ENCODE results near the gene PPM1B.
"Not testable (repeated sequence)": the region's sequence is repeated elsewhere in the genome, so short reads cannot be mapped to it uniquely, and the experiment has no call there.

PPM1B gene

GRCh38 chr2:44254023-44254422 is 85.3 kb downstream of the PPM1B start:
- ATAC-seq (no peak), DNase-seq (no peak)

- not testable (repeated sequence) for ATAC-seq, DNase-seq
These were observed 87.0 kb downstream of the PPM1B start for GRCh38 chr2:44255704-44256103.

DNA sequence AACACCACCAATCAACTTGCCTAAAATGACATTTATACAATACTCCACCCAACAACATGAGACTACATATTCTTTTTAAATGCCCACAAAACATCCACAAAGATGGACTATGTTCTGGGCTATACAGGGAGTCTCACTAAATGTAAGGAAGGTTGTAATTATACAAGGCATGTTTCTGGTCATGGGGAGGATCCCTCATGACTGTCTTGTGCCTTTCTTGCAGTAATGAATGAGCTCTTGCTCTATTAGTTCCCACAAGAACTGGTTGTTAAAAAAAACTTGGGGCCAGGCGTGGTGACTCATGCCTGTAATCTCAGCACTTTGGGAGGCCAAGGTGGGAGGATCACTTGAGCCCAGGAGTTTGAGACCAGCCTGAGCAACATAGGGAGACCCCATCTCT is 89.1 kb downstream of the PPM1B start:
- not testable (repeated sequence) for DNase-seq, ATAC-seq

DNA sequence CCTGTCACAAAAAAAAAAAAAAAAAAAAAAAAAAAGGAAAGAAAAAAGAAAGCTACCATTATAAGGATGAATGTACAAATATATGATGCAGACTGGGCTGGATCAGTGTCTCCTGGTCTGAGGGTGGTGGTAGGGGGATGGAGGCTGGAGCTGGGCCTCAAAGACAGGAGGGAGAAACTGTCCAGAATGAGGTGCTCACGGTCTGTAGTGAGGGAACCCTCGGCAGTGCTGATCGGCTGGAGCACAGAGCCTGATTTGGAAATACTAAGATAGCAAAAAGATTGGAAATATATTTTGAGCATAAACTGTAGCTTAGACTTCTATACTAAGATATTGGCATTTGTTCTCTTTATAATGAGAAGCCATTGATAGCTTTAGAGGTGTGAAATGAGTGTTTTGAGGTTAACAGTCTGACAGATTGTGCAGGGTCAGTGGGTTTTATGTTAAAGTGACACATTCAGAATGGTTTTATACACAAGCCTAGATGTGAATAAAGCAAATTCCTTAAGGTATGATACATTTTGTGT is 98.7 kb downstream of the PPM1B start:
- no peak for DNase-seq
- no peak for ATAC-seq

GRCh38 chr2:44267796-44268648 is 99.3 kb downstream of the PPM1B start:
- DNase-seq (no peak), ATAC-seq (no peak)

GRCh38 chr2:44269831-44270230 is 101.2 kb downstream of the PPM1B start:
- ATAC-seq = no peak
- DNase-seq = no peak

DNA sequence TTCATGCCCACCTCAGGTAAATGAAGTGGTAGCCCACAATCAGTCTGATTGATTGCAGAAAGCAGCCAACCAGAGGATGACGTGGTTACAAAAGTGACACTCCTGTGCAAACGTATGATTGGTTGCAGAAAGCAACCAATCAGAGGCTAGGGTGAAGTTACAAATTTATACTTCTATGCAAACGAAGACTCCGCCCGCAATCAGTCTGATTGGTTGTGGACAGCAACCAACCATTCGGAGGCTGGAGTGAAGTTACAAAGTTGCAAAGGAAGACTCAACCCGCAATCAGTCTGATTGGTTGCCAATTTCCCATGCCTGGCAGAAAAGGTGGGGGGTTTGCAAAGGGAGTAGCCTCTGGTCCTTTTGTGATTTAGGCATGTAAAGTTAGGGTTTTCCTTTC is 102.6 kb downstream of the PPM1B start:
- no peak for DNase-seq
- ATAC-seq = no peak

GRCh38 chr2:44273076-44273475 is 104.4 kb downstream of the PPM1B start:
- ATAC-seq (no peak), DNase-seq (no peak)

DNA sequence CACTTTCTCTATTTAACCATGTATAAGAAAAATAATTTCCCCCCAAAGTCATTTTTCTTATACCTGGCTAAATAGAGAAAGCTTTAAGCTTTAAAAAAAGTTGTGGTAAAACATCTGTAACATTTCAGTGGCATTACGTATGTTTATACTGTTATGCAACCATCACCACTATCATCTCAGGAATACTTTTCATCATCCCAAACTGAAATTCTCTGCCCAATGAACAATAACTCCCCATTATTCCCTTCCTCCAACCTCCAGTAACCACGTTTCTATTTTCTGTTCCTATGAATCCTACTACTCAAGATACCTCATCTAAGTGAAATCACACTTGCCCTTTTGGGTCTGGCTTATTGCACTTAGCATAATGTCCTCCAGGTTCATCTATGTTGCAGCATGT is 104.9 kb downstream of the PPM1B start:
- ATAC-seq = no peak
- no peak for DNase-seq

DNA sequence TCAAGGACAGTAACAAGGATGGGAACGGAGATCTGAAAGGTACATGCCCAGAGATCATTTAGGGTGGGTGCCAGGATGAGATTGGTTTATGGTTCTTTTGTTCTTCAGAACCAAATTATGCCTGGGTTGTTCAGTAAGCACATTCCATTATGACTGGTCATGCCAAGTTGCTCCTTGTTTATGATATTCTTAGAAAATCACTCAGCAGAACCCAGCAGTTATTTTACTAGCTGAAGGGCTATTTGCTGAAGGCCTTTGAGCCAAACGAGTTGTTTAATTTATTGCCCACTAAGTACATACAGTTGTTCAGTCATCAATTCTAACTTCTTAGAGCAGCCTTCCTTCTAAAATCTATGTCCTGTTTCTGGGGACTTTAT is 107.2 kb downstream of the PPM1B start:
- ATAC-seq (no peak), DNase-seq (no peak)

GRCh38 chr2:44277541-44277940 is 108.9 kb downstream of the PPM1B start:
- ATAC-seq (no peak), DNase-seq (no peak)

DNA sequence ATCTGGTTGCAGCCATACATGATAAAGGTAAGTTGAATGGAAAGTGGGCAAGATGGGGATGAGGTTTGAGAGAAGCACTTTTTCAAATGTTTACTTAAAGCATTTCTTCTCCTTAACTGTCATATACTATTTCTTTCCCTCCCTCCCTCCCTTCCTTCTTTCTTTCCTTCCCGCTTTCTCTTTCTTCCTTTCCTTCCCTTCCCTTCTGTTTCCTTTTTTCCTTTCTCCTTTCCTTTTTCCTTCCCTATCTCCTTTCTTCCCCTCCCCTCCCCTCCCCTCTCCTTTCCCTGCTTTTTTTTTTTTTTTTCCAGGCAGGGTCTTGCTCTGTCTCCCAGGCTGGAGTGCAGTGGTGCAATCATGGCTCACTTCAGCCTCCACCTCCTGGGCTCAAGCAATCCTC is 112.2 kb downstream of the PPM1B start:
- ATAC-seq (no peak), DNase-seq (no peak)

All from stimulated activated naive CD8-positive, alpha-beta T cell treated with anti-CD3 and anti-CD28 coated beads, Interleukin-15, Interleukin-2, amounts not matched to agents 100 U/mL and 50 U/mL, for 24 hours (primary cell).